Neural crest cell (in vitro differentiated cells): ENCODE measurements around the gene XYLT2. TPM values are rescaled to one million over a fixed set of nuclear protein-coding genes. Genes with fewer than 3 reads are reported as not detected.

ENCODE experiments used
- DNase-seq: peaks from one replicate; pipeline ENCODE4 v3.0.0; 2021; ENCODE audit warnings: low read depth, mixed read lengths, low spot score
- H3K27ac Mint-ChIP-seq: one replicate; pipeline ENCODE4 v1.8.0; 2021; ENCODE audit warnings: mild to moderate bottlenecking, mixed read lengths; ENCODE audit not compliant: unreplicated experiment
- H3K27me3 Mint-ChIP-seq: 2 replicates; pipeline ENCODE4 v1.8.0; 2021; ENCODE audit warnings: low read depth, mild to moderate bottlenecking, mixed read lengths
- H3K36me3 Mint-ChIP-seq: 2 replicates; pipeline ENCODE4 v1.8.0; 2021; ENCODE audit warnings: low read depth, mild to moderate bottlenecking, mixed read lengths
- H3K4me1 Mint-ChIP-seq: 2 replicates; pipeline ENCODE4 v1.8.0; 2021; ENCODE audit warnings: mixed read lengths
- H3K4me3 Mint-ChIP-seq: one replicate; pipeline ENCODE4 v1.8.0; 2021; ENCODE audit warnings: mild to moderate bottlenecking, mixed read lengths
- H3K9me3 Mint-ChIP-seq: 2 replicates; pipeline ENCODE4 v1.8.0; 2021; ENCODE audit warnings: mixed read lengths
- total RNA-seq: library from RNA; stranded (reverse); gene quantifications from 2 replicates; pipeline ENCODE4 v1.2.1, GENCODE V29; 2021
- TF ChIP-seq, protein P1 (sequence below): fragments of 200-600 bp; sonication (generic); conservative IDR thresholded peaks from 2 replicates; pipeline ENCODE4 v1.5.0; 2021; ENCODE audit warnings: antibody characterized with exemption, mild to moderate bottlenecking

The XYLT2 gene
- total RNA-seq, 1 donor from 2014 or later, result 23.4 TPM

DNA sequence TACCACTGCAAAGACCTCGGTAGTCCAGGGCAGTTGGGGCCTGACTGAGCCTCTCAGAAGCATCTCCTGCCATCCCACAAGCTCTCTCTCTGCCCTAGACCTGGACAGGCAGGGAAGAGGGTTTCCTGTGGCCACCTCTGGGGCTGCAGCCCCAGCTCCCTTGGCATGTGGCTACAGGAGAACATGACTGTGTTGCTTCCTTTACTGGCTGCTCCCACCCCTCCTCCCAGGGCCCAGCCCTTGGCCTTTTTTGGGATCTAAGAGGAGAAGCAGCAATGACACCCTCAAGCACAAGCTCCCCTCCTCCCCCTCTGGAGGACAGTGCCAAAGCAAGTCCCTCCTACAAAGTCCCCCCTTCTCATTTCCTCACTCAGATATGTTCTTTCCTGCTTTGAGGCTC, 21.5 kb downstream of the XYLT2 start:
- H3K9me3 Mint-ChIP-seq, result no peaks in the 10 kb centered on the region
- TF ChIP-seq, protein P1, sequence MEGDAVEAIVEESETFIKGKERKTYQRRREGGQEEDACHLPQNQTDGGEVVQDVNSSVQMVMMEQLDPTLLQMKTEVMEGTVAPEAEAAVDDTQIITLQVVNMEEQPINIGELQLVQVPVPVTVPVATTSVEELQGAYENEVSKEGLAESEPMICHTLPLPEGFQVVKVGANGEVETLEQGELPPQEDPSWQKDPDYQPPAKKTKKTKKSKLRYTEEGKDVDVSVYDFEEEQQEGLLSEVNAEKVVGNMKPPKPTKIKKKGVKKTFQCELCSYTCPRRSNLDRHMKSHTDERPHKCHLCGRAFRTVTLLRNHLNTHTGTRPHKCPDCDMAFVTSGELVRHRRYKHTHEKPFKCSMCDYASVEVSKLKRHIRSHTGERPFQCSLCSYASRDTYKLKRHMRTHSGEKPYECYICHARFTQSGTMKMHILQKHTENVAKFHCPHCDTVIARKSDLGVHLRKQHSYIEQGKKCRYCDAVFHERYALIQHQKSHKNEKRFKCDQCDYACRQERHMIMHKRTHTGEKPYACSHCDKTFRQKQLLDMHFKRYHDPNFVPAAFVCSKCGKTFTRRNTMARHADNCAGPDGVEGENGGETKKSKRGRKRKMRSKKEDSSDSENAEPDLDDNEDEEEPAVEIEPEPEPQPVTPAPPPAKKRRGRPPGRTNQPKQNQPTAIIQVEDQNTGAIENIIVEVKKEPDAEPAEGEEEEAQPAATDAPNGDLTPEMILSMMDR, result no peak
- peak overlapping the region; percentile 81 for H3K27ac Mint-ChIP-seq
- H3K4me3 Mint-ChIP-seq, result peak overlapping the region; percentile 7
- no peak for DNase-seq
- H3K36me3 Mint-ChIP-seq, result peaks cover 2% of the 10 kb centered on the region
- peaks cover 3% of the 10 kb centered on the region for H3K27me3 Mint-ChIP-seq
- peaks cover 45% of the 10 kb centered on the region for H3K4me1 Mint-ChIP-seq

GRCh38 chr17:50370052-50370451, 24.1 kb downstream of the XYLT2 start:
- Mint-ChIP-seq H3K9me3 (no peaks in the 10 kb centered on the region), H3K36me3 (peaks cover 10% of the 10 kb centered on the region), H3K4me1 (peaks cover 35% of the 10 kb centered on the region), H3K4me3 (peak overlapping the region; percentile 82), H3K27ac (no peak overlapping the region), H3K27me3 (no peaks in the 10 kb centered on the region)
- DNase-seq, result no peak
- TF ChIP-seq, protein P1, result no peak

- H3K27me3 Mint-ChIP-seq, result no peaks in the 10 kb centered on the region
- no peaks in the 10 kb centered on the region for H3K9me3 Mint-ChIP-seq
- TF ChIP-seq, protein P1, result no peak
- DNase-seq, result no peak
- H3K27ac Mint-ChIP-seq, result no peak overlapping the region
- peaks cover 10% of the 10 kb centered on the region for H3K36me3 Mint-ChIP-seq
- H3K4me3 Mint-ChIP-seq, result peak overlapping the region; percentile 56
- H3K4me1 Mint-ChIP-seq, result peaks cover 27% of the 10 kb centered on the region
These were observed 25.6 kb downstream of the XYLT2 start for GRCh38 chr17:50371526-50371925.

DNA sequence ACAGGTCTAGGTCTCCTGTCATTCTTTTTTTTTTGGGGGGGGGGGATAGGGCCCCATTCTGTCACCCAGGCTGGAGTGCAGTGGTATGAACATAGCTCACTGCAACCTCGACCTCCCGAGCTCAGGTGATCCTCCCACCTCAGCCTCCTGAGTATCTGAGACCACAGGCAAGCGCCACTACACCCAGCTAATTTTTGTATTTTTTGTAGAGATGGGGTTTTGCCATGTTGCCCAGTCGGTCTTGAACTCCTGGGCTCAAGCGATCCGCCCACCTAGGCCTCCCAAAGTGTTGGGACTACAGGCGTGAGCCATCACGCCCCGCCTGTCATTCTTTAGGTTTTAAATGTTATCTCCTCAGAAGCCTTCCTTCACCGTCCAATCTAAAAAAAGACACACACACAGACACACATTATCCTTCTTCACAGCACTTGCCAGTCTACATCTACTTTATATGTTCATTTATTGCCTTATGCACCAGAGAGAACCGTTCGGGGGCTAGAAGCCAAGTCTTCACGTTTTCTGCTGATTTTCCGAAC, 26.4 kb downstream of the XYLT2 start:
- DNase-seq, result no peak
- H3K27ac Mint-ChIP-seq, result peak overlapping the region; percentile 99
- H3K9me3 Mint-ChIP-seq, result no peaks in the 10 kb centered on the region

GRCh38 chr17:50372758-50373556, 27.0 kb downstream of the XYLT2 start, which contains the start of the genes EME1 and MRPL27:
TSS of gene EME1 (plus strand) at chr17:50373229. CDS start at chr17:50375209, 1,980 bp downstream.
TSS of gene MRPL27 (minus strand) at chr17:50373184. CDS start at chr17:50373170, 14 bp downstream.
- peaks cover 10% of the 10 kb centered on the region for H3K36me3 Mint-ChIP-seq
- peak within 1 kb of the TSS; percentile 98 for H3K4me3 Mint-ChIP-seq
- H3K9me3 Mint-ChIP-seq, result no peaks in the 10 kb centered on the region
- peak; percentile 64 for DNase-seq
- TF ChIP-seq, protein P1, result no peak
- peaks cover 27% of the 10 kb centered on the region for H3K4me1 Mint-ChIP-seq
- H3K27me3 Mint-ChIP-seq, result no peaks in the 10 kb centered on the region
- peak within 1 kb of the TSS; percentile 99 for H3K27ac Mint-ChIP-seq

More for the DNA sequence above, 26.4 kb downstream of the XYLT2 start:
- H3K36me3 Mint-ChIP-seq, result peaks cover 10% of the 10 kb centered on the region
- H3K27me3 Mint-ChIP-seq, result no peaks in the 10 kb centered on the region
- TF ChIP-seq, protein P1, result no peak
- H3K4me3 Mint-ChIP-seq, result peak overlapping the region; percentile 98
- peaks cover 27% of the 10 kb centered on the region for H3K4me1 Mint-ChIP-seq
